ENCODE measurements around the gene PUS3.

GRCh38 chr11:125873881-125874555, 29.0 kb downstream of the PUS3 start:
- TF ChIP-seq EZH2 (IDR thresholded peaks at IDR 0.05) = no peak
- TF ChIP-seq POLR2AphosphoS5 (IDR thresholded peaks at IDR 0.05; ENCODE audit: borderline replicate concordance, low read depth, low read length) = no peak
- no peak for TF ChIP-seq FOXP2 (optimal IDR thresholded peaks at IDR 0.05; ENCODE audit: control extremely low read depth, extremely low read length, insufficient read depth)

Measured in SK-N-MC (cell line).